Neural cell (in vitro differentiated cells): ENCODE data around the gene HUS1. TPM values are rescaled to one million over a fixed set of nuclear protein-coding genes. Genes with fewer than 3 reads are reported as not detected.
A peak's percentile ranks its signal among the peaks of the same experiment; 100 is the strongest.

Source experiments
- H2AFZ ChIP-seq: fragments of 200-600, 300-800 bp; sonication (generic), shearing (Covaris generic); 2 replicates; pipeline ENCODE4 v1.6.0; 2014; ENCODE audit warnings: low read depth, mild to moderate bottlenecking, antibody characterized with exemption, low read length, moderate library complexity
- H3F3A ChIP-seq: fragments of 200-600 bp; shearing (Covaris generic); 2 replicates; pipeline ENCODE4 v1.6.1; 2016; ENCODE audit warnings: mild to moderate bottlenecking, moderate library complexity, mixed read lengths, antibody characterized with exemption, low read length; ENCODE audit not compliant: insufficient read depth, poor library complexity, severe bottlenecking
- H3K27ac ChIP-seq: fragments of 200-600, 300-800 bp; sonication (generic), shearing (Covaris generic); 2 replicates; pipeline ENCODE4 v1.5.1; 2014; ENCODE audit warnings: mild to moderate bottlenecking, low read length, moderate library complexity
- H3K27me3 ChIP-seq: fragments of 300-800, 200-600 bp; sonication (generic), shearing (Covaris generic); 2 replicates; pipeline ENCODE4 v1.6.0; 2014; ENCODE audit warnings: mild to moderate bottlenecking, low read depth, low read length, moderate library complexity; ENCODE audit not compliant: insufficient read depth
- H3K36me3 ChIP-seq: fragments of 300-800, 200-600 bp; sonication (generic), shearing (Covaris generic); 2 replicates; pipeline ENCODE4 v1.5.1; 2014; ENCODE audit warnings: mild to moderate bottlenecking, antibody characterized with exemption, low read length, moderate library complexity; ENCODE audit not compliant: insufficient read depth
- H3K4me2 ChIP-seq: fragments of 300-800, 200-600 bp; sonication (generic), shearing (Covaris generic); 2 replicates; pipeline ENCODE4 v1.6.0; 2014; ENCODE audit warnings: mild to moderate bottlenecking, low read length
- H3K4me3 ChIP-seq: fragments of 300-800, 200-600 bp; sonication (generic), shearing (Covaris generic); 2 replicates; pipeline ENCODE4 v1.5.1; 2014; ENCODE audit warnings: mild to moderate bottlenecking, low read length, moderate library complexity
- H3K79me2 ChIP-seq: fragments of 200-600 bp; shearing (Covaris generic); replicated peaks from 2 replicates; pipeline ENCODE4 v1.6.0; 2014; ENCODE audit warnings: mild to moderate bottlenecking, low read length, moderate library complexity; ENCODE audit not compliant: insufficient read depth
- H3K9ac ChIP-seq: fragments of 300-800, 200-600 bp; sonication (generic), shearing (Covaris generic); 2 replicates; pipeline ENCODE4 v1.6.1; 2016; ENCODE audit warnings: mild to moderate bottlenecking, low read length, mixed read lengths
- H3K9me2 ChIP-seq: fragments of 200-600 bp; shearing (Covaris generic); 2 replicates; pipeline ENCODE4 v1.6.1; 2016; ENCODE audit warnings: mild to moderate bottlenecking, low read length, mixed read lengths; ENCODE audit not compliant: insufficient read depth
- H3K9me3 ChIP-seq: fragments of 200-600, 300-800 bp; sonication (generic), shearing (Covaris generic); 2 replicates; pipeline ENCODE4 v1.6.1; 2016; ENCODE audit warnings: mild to moderate bottlenecking, mixed run types, low read length, moderate library complexity, mixed read lengths
- H4K20me1 ChIP-seq: fragments of 200-600 bp; shearing (Covaris generic); 2 replicates; pipeline ENCODE4 v1.6.1; 2016; ENCODE audit warnings: mild to moderate bottlenecking, mixed run types; ENCODE audit not compliant: insufficient read depth
- CTCF ChIP-seq: fragments of 450-650 bp; IDR thresholded peaks from 2 replicates; pipeline ENCODE4 v1.5.1; 2014; ENCODE audit warnings: antibody characterized with exemption, mild to moderate bottlenecking, moderate library complexity; ENCODE audit not compliant: poor library complexity, severe bottlenecking
- EP300 ChIP-seq: fragments of 450-650 bp; conservative IDR thresholded peaks from 2 replicates; pipeline ENCODE4 v1.6.1; 2014; ENCODE audit warnings: antibody characterized with exemption, mild to moderate bottlenecking, moderate library complexity; ENCODE audit not compliant: poor library complexity, severe bottlenecking
- EZH2 ChIP-seq: fragments of 200-600, 300-800 bp; shearing (Covaris generic), sonication (generic); IDR thresholded peaks from 2 replicates; pipeline ENCODE4 v1.6.1; 2014; ENCODE audit warnings: antibody characterized with exemption, low read length, borderline replicate concordance, mild to moderate bottlenecking; ENCODE audit not compliant: insufficient read depth, poor library complexity, severe bottlenecking
- MXI1 ChIP-seq: fragments of 450-650 bp; conservative IDR thresholded peaks from 2 replicates; pipeline ENCODE4 v1.6.1; 2014; ENCODE audit warnings: antibody characterized with exemption, mild to moderate bottlenecking; ENCODE audit not compliant: poor library complexity, severe bottlenecking
- POLR2AphosphoS5 ChIP-seq: IDR thresholded peaks from 2 replicates; pipeline ENCODE4 v1.6.1; 2012
- RAD21 ChIP-seq: fragments of 450-650 bp; conservative IDR thresholded peaks from 2 replicates; pipeline ENCODE4 v1.6.1; 2014; ENCODE audit warnings: antibody characterized with exemption, mild to moderate bottlenecking, moderate library complexity
- REST ChIP-seq: IDR thresholded peaks from 2 replicates; pipeline ENCODE4 v1.6.1; 2012; ENCODE audit warnings: borderline replicate concordance
- SMC3 ChIP-seq: fragments of 450-650 bp; conservative IDR thresholded peaks from 2 replicates; pipeline ENCODE4 v1.6.1; 2014; ENCODE audit warnings: antibody characterized with exemption, mild to moderate bottlenecking, moderate library complexity; ENCODE audit not compliant: poor library complexity
- TAF1 ChIP-seq: IDR thresholded peaks from 2 replicates; pipeline ENCODE4 v1.6.1; 2012; ENCODE audit warnings: low read depth
- polyA plus RNA-seq: library from polyadenylated mRNA; depleted of rRNA; stranded (reverse); fragments of >200 nt; gene quantifications from 2 replicates; pipeline ENCODE4 v1.2.3, GENCODE V29; 2014

HUS1 gene
- polyA plus RNA-seq, 1 donor from 2014 or later: 17.4 TPM

DNA sequence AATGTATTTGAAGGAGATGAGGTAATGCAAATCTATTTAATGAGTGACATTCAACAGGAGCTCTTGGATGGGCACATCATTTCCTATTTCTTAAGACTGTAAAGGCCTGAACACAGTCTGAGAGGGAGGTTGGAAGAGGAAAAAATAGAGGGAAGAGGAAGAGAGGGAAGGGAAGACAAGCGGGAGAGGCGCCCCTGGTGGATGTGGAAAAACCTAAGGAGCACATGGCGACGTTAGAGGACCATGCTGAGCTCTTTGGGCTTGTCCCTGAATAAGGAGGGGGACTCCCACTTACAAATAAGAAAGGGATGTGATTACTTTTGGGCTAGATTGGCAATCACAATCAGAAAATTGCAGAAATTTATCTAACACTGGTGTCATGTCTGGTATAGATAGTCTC lies 29.8 kb upstream of the HUS1 start:
- Histone ChIP-seq H3K4me3 (no peak overlapping the region), H3K27ac (no peak overlapping the region), H3K36me3 (no peaks in the 10 kb centered on the region), H3K79me2 (no peaks in the 10 kb centered on the region), H3K27me3 (no peaks in the 10 kb centered on the region), H3K9ac (no peak overlapping the region), H3F3A (no peaks in the 10 kb centered on the region), H3K9me3 (no peaks in the 10 kb centered on the region), H3K4me2 (no peak overlapping the region), H4K20me1 (no peaks in the 10 kb centered on the region), H3K9me2 (no peaks in the 10 kb centered on the region), H2AFZ (no peak overlapping the region)
- TF ChIP-seq RAD21: no peak

DNA sequence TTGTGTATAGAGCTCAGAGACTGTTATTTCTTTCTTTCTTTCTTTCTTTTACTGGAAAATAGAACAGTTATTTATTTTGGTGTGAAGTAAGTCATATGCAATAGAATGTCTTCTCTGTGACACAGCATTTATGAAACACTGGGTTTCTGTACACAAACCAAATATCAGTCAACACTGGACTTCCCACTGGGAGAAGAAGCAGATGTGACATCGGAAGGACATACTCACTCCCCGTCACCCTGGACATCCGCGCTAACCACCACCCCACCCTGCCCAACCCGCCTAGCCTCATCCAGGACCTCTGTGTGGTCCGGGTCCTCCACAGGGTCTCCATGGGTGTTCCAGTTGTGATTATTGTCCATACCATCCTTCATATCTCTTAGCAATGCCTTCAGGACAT lies 27.5 kb upstream of the HUS1 start:
- TF ChIP-seq SMC3 (no peak), TAF1 (no peak), MXI1 (no peak), CTCF (no peak), POLR2AphosphoS5 (no peak), EP300 (no peak)
- Histone ChIP-seq H3K36me3 (no peaks in the 10 kb centered on the region), H3K4me2 (no peak overlapping the region), H3K9ac (no peak overlapping the region), H3K4me3 (no peak overlapping the region), H3K9me3 (no peaks in the 10 kb centered on the region), H3K9me2 (no peaks in the 10 kb centered on the region), H3K27me3 (no peaks in the 10 kb centered on the region), H3K79me2 (no peaks in the 10 kb centered on the region), H3F3A (no peaks in the 10 kb centered on the region), H2AFZ (no peak overlapping the region), H3K27ac (no peak overlapping the region), H4K20me1 (no peaks in the 10 kb centered on the region)

- Histone ChIP-seq H3F3A (no peaks in the 10 kb centered on the region), H3K4me3 (peak overlapping the region; percentile 10), H3K9ac (no peak overlapping the region), H3K27me3 (no peaks in the 10 kb centered on the region), H3K4me2 (peak overlapping the region; percentile 2), H4K20me1 (no peaks in the 10 kb centered on the region), H3K27ac (no peak overlapping the region), H2AFZ (no peak overlapping the region), H3K9me2 (no peaks in the 10 kb centered on the region), H3K36me3 (no peaks in the 10 kb centered on the region), H3K79me2 (no peaks in the 10 kb centered on the region), H3K9me3 (no peaks in the 10 kb centered on the region)
- TF ChIP-seq EZH2: no peak
- no peak for TF ChIP-seq EP300
- TF ChIP-seq SMC3: no peak
- no peak for TF ChIP-seq TAF1
- no peak for TF ChIP-seq MXI1
- TF ChIP-seq CTCF: no peak
- TF ChIP-seq POLR2AphosphoS5: no peak
- no peak for TF ChIP-seq RAD21
- TF ChIP-seq REST: no peak
These were observed 25.2 kb upstream of the HUS1 start for GRCh38 chr7:48004638-48005037.
